Natural killer cell treated with Interleukin-12 subunit alpha and Interleukin-12 subunit beta and Interleukin-15 and Interleukin-18, amount 100 ng/mL, for 72 hours (primary cell): Measurements from ENCODE around the gene LRRC37A. TPM values are rescaled to one million over a fixed set of nuclear protein-coding genes. Genes with fewer than 3 reads are reported as not detected.
"Not testable (repeated sequence)": the region's sequence is repeated elsewhere in the genome, so short reads cannot be mapped to it uniquely, and the experiment has no call there.

ENCODE experiments used
- ATAC-seq, 2 donors: fragments of 150-1000 bp; cut with Tn5 transposase in 1 of 2; sonication (Bioruptor Pico), chemical (Tn5 transposase) in 1 of 2; 2 replicates each; pipeline ENCODE4 v1.10.0; 2021
- DNase-seq: peaks from one replicate; pipeline ENCODE4 v3.0.0; 2022; ENCODE audit warnings: low spot score
- H3K27ac Mint-ChIP-seq, 2 donors: 1 replicate in 1 of 2; 2 replicates in 1 of 2; pipeline ENCODE4 v1.8.0; 2022; ENCODE audit warnings: mixed read lengths in 2 of 2, mild to moderate bottlenecking in 1 of 2, moderate library complexity in 1 of 2
- H3K27me3 Mint-ChIP-seq, 2 donors: 1 replicate in 1 of 2; 2 replicates in 1 of 2; pipeline ENCODE4 v1.8.0; 2022; ENCODE audit warnings: mixed read lengths in 2 of 2
- H3K36me3 Mint-ChIP-seq: one replicate; pipeline ENCODE4 v1.8.0; 2022; ENCODE audit warnings: mixed read lengths
- H3K4me1 Mint-ChIP-seq, 2 donors: 1 replicate in 1 of 2; 2 replicates in 1 of 2; pipeline ENCODE4 v1.8.0; 2022; ENCODE audit warnings: low read depth in 2 of 2, mixed read lengths in 2 of 2, mild to moderate bottlenecking in 1 of 2
- H3K4me3 Mint-ChIP-seq: one replicate; pipeline ENCODE4 v1.8.0; 2022; ENCODE audit warnings: mixed read lengths
- H3K9me3 Mint-ChIP-seq: 2 replicates; pipeline ENCODE4 v1.8.0; 2022; ENCODE audit warnings: mixed read lengths
- total RNA-seq, 2 donors: library from RNA; stranded (reverse); gene quantifications; one replicate each; pipeline ENCODE4 v1.2.3, GENCODE V29; 2022

LRRC37A gene
- total RNA-seq, 2 donors from 2014 or later, result 1.9 to 2.2 TPM

DNA sequence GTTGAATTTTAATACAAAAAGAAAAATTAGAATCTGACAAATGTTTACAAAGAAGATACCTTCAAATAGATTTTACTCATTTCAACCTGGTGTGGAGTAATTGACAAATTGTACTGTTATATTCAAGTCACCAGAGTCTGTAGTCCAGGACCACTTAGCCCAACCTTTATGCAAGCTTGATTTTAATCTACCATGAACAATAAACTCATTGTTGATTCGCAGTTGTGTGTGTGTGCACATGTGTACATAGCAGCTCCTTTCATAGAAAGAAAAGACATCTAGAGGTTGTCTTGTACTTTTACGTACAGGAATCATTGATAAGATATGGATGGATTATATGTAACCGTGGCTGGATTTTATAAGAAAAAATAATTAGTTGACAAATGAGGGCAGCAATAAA is 20.7 kb upstream of the LRRC37A start:
- Mint-ChIP-seq H3K4me3 (no peak overlapping the region), H3K9me3 (no peaks in the 10 kb centered on the region), H3K27ac (no peak overlapping the region), H3K4me1 (no peaks in the 10 kb centered on the region), H3K27me3 (peaks cover 0 to 3% of the 10 kb centered on the region in 2 donors), H3K36me3 (no peaks in the 10 kb centered on the region)
- DNase-seq (no peak), ATAC-seq (no peak)

DNA sequence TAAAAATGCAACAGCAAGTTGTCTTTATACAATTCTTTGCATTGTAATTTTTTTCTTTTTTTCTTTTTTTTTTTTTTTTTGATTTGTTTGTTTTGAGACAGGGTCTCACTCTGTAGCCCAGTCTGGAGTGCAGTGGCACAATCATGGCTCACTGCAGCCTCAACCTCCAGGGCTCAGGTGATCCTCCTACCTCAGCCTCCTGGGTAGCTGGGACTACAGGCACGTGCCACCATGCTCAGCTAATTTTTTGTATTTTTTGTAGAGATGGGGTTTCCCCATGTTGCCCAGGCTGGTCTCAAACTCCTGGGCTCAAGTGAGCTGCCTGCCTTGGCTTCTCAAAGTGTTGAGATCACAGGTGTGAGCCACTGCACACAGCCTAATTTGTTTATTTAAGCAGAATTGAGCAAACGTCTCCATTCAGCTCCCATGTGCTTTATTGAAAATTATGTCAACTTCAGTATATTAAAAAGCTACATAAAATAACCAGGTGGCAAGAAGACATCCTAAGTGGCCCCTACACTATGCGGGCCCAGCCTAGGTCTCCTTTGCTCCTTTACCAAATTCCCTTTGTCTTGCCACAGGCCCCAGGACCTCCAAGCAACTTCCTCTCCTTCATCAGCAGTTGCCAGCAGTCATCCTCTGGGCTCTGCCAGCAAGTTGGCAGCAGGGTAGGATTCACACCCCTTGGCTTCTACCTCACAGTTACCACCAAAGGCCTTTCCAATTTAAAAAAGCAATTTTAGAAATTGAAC is 18.0 kb upstream of the LRRC37A start:
- H3K4me1 Mint-ChIP-seq, H3K36me3 Mint-ChIP-seq, H3K27ac Mint-ChIP-seq, H3K27me3 Mint-ChIP-seq, ATAC-seq, H3K4me3 Mint-ChIP-seq, DNase-seq, H3K9me3 Mint-ChIP-seq: not testable (repeated sequence)

DNA sequence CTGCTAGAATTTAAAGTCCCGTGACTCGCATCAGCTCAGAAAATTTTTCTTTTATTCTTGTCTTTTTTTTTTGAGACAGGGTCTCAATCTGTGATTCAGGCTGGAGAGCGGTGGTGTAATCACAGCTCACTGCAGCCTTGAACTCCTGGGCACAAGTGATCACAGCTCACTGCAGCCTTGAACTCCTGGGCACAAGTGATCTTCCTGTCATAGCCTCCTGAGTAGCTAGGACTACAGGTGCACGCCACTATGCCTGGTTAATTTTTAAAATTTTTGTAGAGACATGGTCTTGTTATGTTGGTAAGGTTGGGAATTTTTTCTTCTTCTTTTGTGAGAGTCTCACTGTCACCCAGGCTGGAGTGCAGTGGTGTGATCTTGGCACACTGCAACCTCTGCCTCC is 13.6 kb upstream of the LRRC37A start:
- not testable (repeated sequence) for H3K27me3 Mint-ChIP-seq

DNA sequence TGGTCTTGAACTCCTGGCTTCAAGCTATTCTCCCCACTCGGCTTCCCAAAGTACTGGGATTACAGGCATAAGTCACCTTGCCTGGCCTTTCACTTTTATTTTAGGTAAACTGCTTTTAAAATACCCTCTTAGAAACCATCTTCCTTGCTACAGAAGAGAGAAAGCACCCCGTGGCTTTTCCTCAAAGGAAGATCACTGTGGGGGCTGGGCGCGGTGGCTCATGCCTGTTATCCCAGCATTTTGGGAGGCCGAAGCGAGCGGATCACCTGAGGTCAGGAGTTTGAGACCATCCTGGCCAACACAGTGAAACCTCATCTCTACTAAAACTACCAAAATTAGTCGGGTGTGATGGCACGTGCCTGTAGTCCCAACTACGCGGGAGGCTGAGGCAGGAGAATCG is 12.3 kb upstream of the LRRC37A start:
- H3K4me3 Mint-ChIP-seq, H3K9me3 Mint-ChIP-seq, H3K27ac Mint-ChIP-seq, H3K36me3 Mint-ChIP-seq, ATAC-seq, DNase-seq, H3K27me3 Mint-ChIP-seq, H3K4me1 Mint-ChIP-seq: not testable (repeated sequence)

More for the DNA sequence above, 13.6 kb upstream of the LRRC37A start:
- not testable (repeated sequence) for DNase-seq, H3K36me3 Mint-ChIP-seq, H3K27ac Mint-ChIP-seq, H3K4me3 Mint-ChIP-seq, ATAC-seq, H3K4me1 Mint-ChIP-seq, H3K9me3 Mint-ChIP-seq

DNA sequence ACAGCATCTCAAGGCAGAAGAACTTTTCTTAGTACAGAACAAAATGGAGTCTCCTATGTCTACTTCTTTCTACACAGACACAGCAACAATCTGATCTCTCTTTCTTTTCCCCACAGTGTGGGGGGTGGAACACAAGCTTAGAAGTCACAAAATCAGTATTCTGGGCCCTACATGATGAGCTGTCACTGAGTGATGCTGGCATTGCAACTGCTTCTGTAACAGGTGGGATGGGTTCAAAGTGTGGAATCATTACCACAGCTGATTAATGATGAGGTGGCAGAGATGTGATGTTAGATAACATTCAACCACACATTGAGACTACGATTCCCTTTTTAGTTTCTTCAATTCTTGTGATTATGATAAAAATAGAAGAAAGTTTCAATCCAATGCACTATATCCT is 10.5 kb upstream of the LRRC37A start:
- H3K36me3 Mint-ChIP-seq, H3K4me3 Mint-ChIP-seq, H3K27me3 Mint-ChIP-seq, H3K9me3 Mint-ChIP-seq, H3K27ac Mint-ChIP-seq, DNase-seq, H3K4me1 Mint-ChIP-seq: not testable (repeated sequence)
- peak in 1 of 2 donors; percentile 56 for ATAC-seq

DNA sequence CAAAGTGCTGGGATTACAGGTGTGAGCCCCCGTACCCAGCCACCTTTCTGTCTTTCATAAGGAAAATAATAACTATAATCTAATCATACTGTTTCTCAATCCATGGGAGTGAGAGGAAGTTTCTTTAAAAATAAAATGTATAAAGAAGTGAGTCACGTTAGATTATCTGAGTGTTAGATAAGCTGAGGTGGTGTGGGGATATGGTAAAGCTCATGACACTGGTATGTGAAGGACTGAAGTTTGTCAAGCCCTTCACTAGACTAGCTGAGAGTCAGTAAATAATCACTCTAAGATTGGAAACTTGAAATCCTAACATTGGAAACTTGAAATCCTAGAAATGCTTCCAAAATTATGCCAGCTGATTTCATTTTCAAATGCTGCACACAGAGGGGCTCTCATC is 9.4 kb upstream of the LRRC37A start:
- H3K36me3 Mint-ChIP-seq, H3K4me1 Mint-ChIP-seq, H3K9me3 Mint-ChIP-seq, H3K27me3 Mint-ChIP-seq, DNase-seq, ATAC-seq, H3K27ac Mint-ChIP-seq, H3K4me3 Mint-ChIP-seq: not testable (repeated sequence)

DNA sequence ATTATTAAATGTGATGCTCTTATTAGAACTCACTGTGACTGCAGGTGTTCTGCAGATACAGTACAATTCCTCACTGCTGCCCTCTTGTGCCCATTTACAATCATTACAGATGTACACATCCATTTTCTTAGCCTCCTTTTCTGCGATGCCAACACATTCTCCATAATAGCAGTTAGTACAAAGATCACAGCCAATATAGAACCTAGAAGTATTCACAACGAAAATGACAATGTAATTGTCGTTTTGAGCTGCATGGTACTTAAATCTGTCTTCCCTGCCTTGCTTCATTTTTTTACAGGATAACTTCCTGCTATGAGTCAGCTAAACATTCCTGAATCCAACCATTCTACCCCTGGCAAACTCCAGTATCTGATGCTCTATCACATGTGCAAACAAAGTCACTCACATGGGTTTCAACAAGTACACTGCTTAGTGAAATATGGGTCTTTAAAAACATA is 8.1 kb upstream of the LRRC37A start:
- H3K27ac Mint-ChIP-seq, H3K4me1 Mint-ChIP-seq, H3K27me3 Mint-ChIP-seq, H3K36me3 Mint-ChIP-seq, H3K4me3 Mint-ChIP-seq, H3K9me3 Mint-ChIP-seq: not testable (repeated sequence)
- DNase-seq (peak; percentile 77), ATAC-seq (peak; percentile 62 to 70)

DNA sequence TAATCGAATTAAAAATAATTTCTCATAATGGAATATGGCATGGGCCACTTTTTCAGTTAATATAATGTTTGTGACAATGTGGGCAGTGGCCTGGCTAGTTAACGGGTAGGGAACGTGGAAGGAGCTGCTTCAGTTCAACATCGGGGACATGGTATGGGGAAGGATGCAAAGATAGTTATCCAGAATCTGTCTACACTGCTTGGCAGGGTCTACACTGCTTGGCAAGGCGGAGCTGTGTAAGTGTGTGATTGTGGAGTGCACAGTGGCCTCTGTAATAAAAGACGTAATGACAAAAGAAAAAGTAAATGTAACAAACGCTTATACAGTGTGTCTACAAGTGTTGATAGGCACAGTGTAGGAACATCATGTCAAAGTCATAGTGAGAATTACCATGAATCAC is 7.3 kb upstream of the LRRC37A start:
- not testable (repeated sequence) for DNase-seq, H3K27ac Mint-ChIP-seq, H3K36me3 Mint-ChIP-seq, H3K9me3 Mint-ChIP-seq, ATAC-seq, H3K27me3 Mint-ChIP-seq, H3K4me1 Mint-ChIP-seq, H3K4me3 Mint-ChIP-seq

DNA sequence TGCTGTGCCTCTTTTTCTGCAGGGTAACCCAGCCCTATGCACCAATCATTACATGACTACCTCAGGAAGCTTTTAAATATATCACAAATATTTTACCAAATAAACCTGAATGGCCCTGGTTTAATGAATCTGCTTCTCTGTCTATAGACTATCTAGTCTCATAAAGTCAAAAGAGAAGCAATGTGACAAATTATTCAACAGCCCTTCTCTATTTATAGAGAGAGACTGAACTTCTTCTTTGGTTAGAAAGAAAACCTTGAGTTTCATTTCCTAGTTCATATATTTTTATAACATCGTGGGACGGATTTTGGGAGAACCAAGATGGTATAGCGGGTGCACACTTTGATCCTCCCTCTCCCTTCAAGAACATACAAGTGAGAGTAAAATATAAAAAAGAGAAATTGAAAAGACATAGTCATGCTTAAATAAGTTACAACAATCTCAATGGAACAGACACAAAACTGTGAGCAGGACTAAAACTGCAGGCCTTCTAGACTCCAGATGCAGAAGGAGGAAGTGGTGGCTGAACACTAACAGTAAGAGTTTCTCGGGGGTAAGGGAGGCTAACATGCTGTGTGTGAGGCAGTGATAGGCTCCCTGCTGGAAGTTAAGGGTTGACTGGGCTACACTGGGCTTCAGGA is 3.9 kb upstream of the LRRC37A start:
- H3K9me3 Mint-ChIP-seq, H3K4me1 Mint-ChIP-seq, ATAC-seq, DNase-seq, H3K36me3 Mint-ChIP-seq, H3K27me3 Mint-ChIP-seq, H3K4me3 Mint-ChIP-seq: not testable (repeated sequence)
- peak overlapping the region in 1 of 2 donors; percentile 23 for H3K27ac Mint-ChIP-seq

DNA sequence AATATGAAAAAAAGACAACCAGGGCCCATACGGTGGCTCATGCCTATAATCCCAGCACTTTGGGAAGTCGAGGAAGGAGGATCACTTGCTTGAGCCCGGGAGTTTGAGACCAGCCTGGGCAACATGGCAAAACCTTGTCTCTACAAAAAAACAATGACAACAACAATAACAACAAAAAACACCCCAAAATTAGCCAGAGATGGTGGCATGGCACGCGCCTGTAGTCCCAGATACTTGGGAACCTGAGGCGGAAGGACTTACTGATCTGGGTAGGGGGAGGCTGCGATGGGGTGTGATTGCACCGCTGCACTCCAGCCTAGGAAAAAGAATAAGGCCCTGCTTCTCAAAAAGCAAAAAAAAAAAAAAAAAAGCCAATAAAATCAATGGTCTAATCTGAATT is 3.3 kb upstream of the LRRC37A start:
- H3K36me3 Mint-ChIP-seq, DNase-seq, H3K9me3 Mint-ChIP-seq, ATAC-seq, H3K27me3 Mint-ChIP-seq, H3K4me1 Mint-ChIP-seq, H3K4me3 Mint-ChIP-seq: not testable (repeated sequence)
- H3K27ac Mint-ChIP-seq, result peak overlapping the region in 1 of 2 donors; percentile 23

DNA sequence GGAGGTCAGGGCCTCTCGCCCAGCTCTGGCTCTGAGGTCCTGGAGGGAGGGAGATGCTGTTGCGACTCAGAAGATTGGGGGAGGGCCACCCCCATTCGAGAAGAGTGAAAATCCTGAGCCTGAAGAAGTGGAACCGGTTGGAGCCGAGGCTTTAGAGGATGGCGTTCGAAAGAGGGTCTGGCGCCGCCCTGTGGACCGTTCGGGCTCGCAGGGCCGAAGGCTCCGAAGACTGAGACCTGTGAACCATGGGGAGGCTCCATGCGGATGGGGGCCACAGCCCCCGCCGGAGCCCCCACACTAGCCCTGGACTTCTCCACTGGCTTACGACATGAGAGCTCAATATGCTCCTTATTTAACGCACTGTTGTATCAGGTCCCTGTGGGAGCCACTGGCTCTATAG is 46.3 kb downstream of the LRRC37A start:
- H3K36me3 Mint-ChIP-seq, H3K27me3 Mint-ChIP-seq, DNase-seq, H3K9me3 Mint-ChIP-seq, ATAC-seq, H3K4me3 Mint-ChIP-seq, H3K27ac Mint-ChIP-seq, H3K4me1 Mint-ChIP-seq: not testable (repeated sequence)

DNA sequence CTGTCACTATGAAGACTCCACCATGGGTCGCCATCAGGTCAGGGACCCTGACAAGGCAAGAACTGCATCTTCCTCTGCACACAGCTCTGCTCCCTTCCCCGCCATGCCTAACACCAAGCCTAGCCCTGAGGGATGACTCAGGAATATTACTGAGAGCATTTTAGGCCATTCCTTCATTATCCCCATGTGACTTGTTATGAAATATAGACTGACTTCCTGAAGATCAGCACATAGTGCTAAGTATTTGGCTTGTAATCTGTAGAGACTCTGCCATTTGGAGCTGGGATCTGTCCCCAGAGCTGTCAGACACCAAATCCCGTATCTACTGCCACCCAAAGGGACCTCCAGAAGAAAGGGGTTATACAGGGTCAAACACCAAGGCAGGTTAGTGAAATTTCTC is 47.2 kb downstream of the LRRC37A start:
- not testable (repeated sequence) for H3K36me3 Mint-ChIP-seq, ATAC-seq, H3K9me3 Mint-ChIP-seq, H3K27me3 Mint-ChIP-seq, DNase-seq, H3K27ac Mint-ChIP-seq, H3K4me1 Mint-ChIP-seq, H3K4me3 Mint-ChIP-seq

DNA sequence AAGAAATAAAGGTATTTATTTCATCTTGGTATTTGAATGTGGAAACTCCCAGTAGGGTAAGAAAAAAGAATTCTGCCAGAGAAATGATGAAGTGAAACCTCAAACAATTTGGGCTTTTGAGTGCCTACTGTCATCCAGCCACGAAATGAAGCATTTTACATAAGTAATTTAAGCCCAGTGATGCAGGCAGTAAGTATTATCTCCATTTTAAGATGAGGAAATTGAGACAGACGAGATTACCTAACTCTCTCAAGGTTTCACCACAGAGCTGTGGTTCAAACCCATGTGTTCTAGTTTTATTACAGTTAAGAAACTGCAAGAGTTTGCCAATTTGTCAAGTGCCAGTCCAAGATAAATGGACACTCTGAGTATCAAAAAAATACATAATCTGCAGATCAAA is 53.4 kb downstream of the LRRC37A start:
- peak; percentile 69 to 81 for ATAC-seq
- H3K9me3 Mint-ChIP-seq, H3K36me3 Mint-ChIP-seq, H3K27me3 Mint-ChIP-seq, H3K4me3 Mint-ChIP-seq, DNase-seq, H3K4me1 Mint-ChIP-seq, H3K27ac Mint-ChIP-seq: not testable (repeated sequence)

DNA sequence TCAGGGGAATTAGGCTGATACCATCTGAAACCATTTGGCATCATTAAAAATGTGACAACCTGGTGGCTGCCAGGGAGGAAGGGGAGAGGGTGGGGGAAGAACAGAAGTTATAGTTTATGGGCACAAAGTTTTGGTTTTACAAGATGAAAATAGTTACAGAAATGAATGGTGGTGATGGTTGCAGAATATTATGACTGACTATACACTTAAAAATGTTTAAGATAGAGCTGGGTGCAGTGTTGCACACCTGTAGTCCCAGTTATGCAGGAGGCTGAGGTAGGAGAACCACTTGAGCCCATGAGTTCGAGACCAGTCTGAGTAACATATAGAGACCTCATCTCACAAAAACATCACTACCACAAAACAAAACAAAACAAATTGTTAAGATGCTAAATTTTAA is 54.1 kb downstream of the LRRC37A start:
- not testable (repeated sequence) for DNase-seq, H3K27me3 Mint-ChIP-seq, H3K36me3 Mint-ChIP-seq, H3K9me3 Mint-ChIP-seq, H3K4me3 Mint-ChIP-seq, ATAC-seq, H3K27ac Mint-ChIP-seq, H3K4me1 Mint-ChIP-seq

DNA sequence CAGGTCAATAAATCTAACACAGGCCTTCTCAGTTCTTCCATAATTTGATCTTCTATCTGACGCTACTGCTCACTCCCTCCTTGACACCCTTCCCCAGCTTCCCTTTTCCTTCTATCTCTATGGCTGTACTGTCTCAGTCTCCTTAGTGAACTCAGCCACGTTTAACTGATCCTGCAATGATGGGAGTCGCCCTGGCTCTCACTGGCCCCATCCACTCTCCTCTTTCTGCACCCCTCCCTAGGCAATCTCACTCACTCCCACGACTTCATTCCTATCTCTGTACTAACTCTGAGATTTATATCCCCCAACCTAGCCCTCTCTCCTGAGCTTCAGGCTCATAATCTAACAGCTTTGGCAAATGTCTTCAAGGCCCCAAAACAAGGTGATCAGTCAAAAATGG is 58.9 kb downstream of the LRRC37A start:
- not testable (repeated sequence) for H3K27me3 Mint-ChIP-seq, ATAC-seq, H3K36me3 Mint-ChIP-seq, H3K4me3 Mint-ChIP-seq, H3K9me3 Mint-ChIP-seq, H3K27ac Mint-ChIP-seq, DNase-seq, H3K4me1 Mint-ChIP-seq
